Left hindlimb (tissue), 1 donor: ENCODE data around the gene ERBIN.
A peak's percentile ranks its signal among the peaks of the same experiment; 100 is the strongest.
"Not testable (repeated sequence)": the region's sequence is repeated elsewhere in the genome, so short reads cannot be mapped to it uniquely, and the experiment has no call there.

Experiments used
- DNase-seq: peaks from one replicate; pipeline ENCODE4 v3.0.0-alpha.2; 2018

ERBIN gene

DNA sequence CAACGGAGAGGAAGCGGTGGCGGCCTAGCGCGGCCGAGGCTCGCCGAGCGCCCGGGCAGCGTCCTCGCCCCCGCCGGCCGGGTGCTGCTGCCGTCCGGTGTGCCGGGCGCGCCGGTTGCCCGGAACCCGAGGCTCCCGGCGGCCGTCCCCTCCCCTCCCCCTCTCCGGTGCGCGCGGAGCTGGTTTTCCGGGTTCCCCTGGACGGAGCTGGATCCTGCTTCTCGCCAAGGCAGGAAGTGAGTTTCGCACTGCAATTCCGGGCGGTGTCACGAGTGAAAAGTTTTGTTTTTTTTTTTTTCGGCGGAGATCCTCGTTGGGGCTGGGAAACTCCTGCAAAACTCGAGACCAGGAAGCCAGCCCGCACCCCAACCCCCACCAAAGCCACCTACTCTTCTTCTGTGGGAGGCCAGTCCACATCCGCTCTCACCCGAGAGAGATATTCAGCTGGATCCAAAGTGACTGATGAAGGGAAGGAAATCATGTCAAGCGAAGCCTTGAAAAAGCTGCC, at the start of gene ERBIN:
Gene ERBIN, plus strand, starts transcription at position 300 of the 508 bp plus-strand sequence. CDS start 66,144 bp downstream, outside the sequence.
- peak; percentile 85 for DNase-seq

- DNase-seq = no peak
Measured at GRCh38 chr5:65876970-65877369, 49.4 kb upstream of the ERBIN start.

DNA sequence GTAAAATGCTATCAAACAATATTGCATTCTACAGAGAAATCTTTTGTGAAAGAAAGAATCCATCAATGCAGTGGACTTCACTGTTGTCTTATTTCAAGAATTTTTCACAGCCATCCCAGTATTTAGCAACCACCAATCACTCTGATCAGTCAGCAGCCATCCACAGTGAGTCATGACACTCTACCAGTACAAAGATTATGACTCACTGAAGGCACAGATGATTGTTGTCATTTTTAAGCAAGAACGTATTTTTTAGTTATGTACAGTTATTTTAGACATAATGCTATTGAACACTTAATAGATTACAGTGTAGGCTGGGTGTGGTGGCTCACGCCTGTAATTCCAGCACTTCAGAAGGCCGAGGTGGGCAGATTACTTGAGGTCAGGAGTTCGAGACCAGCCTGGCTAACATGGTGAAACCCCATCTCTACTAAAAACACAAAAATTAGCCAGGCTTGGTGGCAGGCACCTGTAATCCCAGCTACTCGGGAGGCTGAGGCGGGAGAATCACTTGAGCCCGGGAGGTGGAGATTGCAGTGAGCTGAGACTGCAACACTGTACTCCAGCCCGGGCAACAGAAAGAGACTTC, 46.6 kb upstream of the ERBIN start:
- DNase-seq = not testable (repeated sequence)

- DNase-seq = peak; percentile 34
Measured at GRCh38 chr5:65880496-65881072, 45.8 kb upstream of the ERBIN start.

DNA sequence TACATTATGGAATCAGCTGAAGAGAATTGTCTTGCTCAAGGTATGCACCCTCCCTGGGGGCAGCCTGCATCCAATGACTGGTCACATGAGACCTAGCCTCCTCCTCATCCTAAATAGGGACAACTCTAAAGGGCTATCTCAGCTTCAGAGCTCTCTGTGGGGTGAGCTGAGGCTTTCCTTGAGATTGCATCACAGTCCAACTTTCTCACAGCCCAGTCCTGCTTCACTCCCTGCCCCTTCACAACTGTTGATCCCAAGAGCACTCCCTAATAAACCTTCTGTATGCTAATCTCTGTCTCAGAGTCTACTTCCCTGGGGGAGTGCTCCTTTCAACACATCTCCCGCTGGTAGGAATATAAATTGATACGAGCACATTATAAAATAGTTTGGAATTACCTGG, 44.1 kb upstream of the ERBIN start:
- no peak for DNase-seq

DNA sequence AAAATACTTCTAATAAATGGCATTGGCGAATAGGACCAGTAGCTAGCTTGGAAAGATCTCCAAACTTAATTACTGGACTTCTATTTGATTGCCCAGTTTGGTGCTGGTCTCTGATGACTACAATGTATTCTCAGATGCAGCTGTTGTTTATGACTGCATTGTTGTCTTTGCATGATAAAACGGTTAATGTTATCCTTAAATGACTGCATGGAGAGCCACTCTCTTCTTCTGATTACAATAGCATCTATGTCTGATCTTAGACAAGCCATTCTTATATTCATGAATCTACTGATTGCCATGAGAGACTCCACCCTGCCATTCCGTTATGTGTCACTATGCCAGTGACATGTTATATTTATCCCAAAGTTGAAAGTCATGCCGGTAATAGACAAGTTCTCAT, 42.9 kb upstream of the ERBIN start:
- DNase-seq = no peak

GRCh38 chr5:65886387-65886786, 40.0 kb upstream of the ERBIN start:
- no peak for DNase-seq

GRCh38 chr5:65892024-65892423, 34.4 kb upstream of the ERBIN start:
- DNase-seq = not testable (repeated sequence)

DNA sequence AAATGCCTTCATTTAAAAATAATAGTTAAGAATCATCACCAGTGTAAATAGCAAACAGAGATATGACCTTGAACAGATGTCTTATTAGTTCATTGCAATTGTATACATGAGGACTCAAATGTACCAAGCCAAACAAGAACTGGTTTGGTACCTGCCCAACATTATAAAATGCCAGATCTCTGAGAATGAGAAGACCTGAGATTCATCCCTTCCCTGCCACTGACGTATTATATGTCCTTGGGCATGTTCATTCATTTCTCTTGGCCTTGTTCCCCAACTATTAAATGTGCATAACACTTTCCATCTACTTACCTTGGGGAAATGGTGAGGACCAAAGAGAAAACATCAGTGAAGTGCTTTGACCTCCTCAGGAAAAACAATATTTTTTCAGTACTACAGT, 33.6 kb upstream of the ERBIN start:
- DNase-seq = no peak

DNA sequence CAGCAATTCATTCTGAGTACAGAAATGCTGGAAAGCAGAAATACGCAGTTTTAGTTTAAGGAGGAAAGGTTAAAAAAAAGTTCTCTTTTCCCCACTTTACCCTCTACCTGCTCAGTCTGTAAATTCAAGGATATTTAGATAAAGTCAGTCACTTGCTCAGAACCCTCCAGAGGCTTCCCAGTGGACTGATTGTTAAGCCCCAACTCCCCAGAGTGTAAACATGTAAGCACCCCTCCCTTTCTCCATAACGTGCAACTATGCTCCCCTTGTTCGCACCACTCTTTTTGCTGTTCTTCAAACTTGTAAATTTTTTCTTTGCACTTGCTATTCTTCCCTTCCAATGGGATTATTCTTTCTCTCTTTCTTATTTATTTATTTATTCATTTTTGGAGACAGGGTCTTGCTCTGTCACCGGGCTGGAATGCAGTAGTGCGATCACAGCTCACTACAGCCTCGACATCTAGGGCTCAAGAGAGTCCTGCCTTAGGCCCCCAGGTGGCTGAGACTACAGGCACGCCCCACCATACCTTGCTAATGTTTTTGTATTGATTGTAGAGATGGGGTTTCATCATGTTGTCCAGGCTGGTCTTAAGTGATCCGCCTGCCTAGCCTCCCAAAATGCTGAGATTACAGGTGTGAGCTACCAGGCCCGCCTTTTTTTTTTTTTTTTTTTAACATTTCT, 32.5 kb upstream of the ERBIN start:
- DNase-seq = no peak

DNA sequence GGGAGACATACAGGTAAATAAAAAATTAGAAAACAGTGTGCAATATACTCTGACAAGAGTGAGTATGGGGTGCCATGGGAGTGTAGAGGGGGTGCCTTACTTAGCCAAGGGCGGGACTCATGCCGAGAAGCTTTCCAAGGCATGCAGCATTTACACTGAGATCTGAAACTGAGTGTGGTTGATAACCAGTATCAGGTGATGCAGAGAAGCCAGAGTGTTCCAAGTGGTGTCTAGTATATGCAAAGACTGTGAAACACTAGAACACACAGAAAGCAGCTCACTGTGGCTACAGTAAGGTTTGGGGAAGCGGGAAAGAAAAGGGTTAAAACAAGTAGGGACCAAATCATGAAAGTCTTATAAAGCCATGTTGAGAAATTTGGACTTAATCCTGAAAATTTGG, 30.5 kb upstream of the ERBIN start:
- no peak for DNase-seq

DNA sequence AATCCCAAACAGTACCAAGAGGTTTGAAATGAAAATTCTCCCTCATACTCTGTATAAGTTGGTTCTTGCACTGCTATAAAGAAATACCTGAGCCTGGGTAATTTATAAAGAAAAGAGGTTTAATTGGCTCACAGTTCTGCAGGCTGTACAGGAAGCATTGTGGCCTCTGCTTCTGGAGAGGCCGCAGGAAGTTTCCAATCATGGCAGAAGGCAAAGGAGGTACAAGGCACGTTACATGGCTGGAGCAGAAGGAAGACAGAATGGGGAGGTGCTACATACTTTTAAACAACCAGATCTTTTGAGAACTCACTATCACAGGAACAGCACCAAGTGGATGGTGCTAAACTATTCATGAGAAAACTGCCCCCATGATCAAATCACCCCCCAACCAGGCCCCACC, 25.6 kb upstream of the ERBIN start:
- no peak for DNase-seq

DNA sequence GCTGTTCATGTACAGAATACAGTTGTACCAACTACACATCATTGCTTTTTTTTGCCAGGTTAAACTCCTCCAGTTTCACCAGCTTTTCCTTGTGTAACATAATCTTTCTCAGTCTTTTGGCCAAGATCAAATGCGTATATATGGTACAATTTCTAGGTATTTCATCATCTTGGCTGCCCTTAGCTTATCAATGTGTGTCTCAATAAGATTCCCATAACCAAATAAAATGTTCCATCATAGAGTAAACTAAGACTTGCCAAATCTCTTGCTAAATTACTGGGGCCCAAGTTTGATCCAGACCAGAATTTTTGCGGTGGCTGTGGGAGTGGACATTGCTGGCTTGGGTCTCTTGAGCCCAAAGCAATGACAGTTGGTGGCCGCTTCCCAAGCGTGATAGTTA, 24.3 kb upstream of the ERBIN start:
- no peak for DNase-seq

DNA sequence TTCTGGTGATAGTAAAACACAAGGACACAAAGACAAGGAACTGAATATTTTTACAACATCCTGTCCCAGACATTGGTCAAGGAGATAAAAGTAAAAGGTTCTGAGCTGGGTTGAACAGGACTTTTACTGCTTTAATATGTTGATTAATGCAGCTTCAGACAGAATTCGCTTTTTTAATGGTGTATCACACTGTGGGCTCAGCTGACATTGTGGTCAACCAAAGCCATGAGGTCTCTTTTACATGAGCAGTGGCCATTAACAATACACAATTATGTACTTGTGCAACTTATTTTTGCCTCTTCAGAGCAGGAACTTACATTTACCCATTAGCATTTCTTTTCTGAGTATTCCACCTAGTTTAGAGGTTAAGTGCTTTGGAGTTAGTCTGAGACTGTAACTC, 22.8 kb upstream of the ERBIN start:
- DNase-seq = no peak

DNA sequence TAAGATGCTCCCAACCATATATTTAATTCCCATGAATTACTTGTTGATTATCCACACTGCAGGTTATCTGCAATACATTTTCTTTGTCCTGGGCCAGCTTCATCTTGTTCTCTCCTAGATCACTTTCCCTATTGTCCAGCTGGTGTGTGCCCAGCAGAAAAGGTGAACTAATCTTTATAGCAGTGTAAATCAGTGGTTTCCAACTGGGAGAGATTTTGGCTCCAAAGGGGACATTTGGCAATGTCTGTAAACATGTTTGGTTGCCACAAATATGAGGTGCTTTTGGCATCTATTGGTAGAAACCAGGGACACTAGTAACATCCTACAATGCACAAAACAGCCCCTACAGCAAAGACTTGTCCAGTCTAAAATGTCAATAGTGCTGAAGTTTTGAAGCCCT, 20.1 kb upstream of the ERBIN start:
- no peak for DNase-seq

- no peak for DNase-seq
Measured at GRCh38 chr5:65907135-65907534, 19.2 kb upstream of the ERBIN start.

GRCh38 chr5:65910711-65911110, 15.7 kb upstream of the ERBIN start:
- DNase-seq = no peak

GRCh38 chr5:65912311-65912710, 14.1 kb upstream of the ERBIN start:
- no peak for DNase-seq

DNA sequence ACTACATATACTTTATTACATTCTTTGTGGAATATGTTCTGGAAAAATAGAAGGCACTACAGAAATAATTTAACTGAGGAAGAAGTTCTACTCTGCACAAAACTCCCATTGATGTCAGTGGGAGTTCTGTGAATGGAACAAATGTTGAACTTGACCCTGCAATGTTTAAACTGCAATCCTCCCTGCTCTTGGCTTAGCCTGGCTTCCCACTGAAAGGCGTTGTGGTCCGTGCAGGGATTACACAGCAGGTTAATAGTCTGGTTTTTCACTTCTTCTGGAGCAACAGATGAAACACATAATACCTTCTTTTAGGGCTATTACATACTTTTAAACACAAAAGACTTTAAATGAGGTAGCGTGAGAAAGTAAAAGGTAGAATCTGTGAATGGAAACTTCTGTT, 12.9 kb upstream of the ERBIN start:
- no peak for DNase-seq

DNA sequence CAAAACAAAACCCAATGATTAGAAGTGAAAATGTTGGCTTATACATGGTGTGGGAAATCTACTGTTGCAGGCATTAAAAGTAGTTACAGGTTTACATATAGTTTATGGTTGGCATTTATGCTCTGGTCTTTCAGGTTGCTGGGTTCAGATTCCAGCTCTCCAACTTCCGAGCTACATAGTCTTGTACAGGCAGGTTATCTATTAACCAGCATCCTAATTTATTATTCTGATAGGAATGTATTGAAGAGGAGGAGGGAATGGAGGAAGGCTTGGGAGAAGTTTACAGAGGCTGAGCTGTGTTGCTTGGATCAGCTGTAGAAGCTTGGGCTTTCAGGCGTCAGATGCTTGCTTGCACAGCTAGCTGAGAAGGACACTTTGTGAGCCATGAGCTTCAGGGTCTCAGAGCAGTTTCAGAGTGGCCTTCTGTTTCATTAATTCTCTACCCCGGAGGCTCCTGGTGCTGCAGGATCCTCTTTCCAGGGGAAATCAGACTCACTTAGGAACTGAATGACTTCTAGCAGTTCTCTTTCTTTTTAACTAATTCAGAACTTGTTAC, 11.7 kb upstream of the ERBIN start:
- DNase-seq = no peak

GRCh38 chr5:65915661-65916060, 10.7 kb upstream of the ERBIN start:
- DNase-seq = not testable (repeated sequence)

- DNase-seq = no peak
Measured at GRCh38 chr5:65916066-65916465, 10.3 kb upstream of the ERBIN start.

GRCh38 chr5:65916636-65917035, 9.7 kb upstream of the ERBIN start:
- DNase-seq = no peak

DNA sequence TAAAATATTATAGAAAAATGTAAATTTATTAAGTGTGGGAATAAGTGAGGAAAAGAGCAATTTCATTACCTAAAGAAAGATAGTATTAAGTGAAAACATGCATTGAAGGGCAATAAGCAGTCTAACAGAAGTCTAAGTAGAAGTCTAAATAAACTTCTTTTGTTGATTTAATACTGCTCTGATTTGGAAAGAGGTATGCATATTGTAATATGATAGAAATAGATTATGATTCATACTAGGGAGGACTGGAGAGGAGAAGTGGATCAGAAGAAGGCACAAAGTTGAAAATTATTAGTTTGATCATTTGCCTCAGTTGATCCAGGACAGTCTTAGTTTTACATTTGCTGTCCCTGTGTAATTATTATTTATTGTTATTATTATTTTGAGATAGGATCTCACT, 6.6 kb upstream of the ERBIN start:
- DNase-seq = no peak
